Transverse colon (tissue), 3 donors: ENCODE data around the gene PAN3.

Experiments used
- CTCF ChIP-seq, 5 experiments: fragments of 200-600 bp in 3 of 5; fragments of 450-650 bp in 2 of 5; sonication (generic) in 3 of 5; IDR thresholded peaks; 1 replicate in 2 of 5; 2 replicates in 3 of 5; pipeline ENCODE4 v1.5.1; 2016 to 2017; ENCODE audit warnings: antibody characterized with exemption in 5 of 5, inconsistent platforms in 3 of 5, mild to moderate bottlenecking in 2 of 5, moderate library complexity in 1 of 5
- EP300 ChIP-seq: sonication (generic); formaldehyde crosslinking; IDR thresholded peaks from one replicate; pipeline ENCODE4 v1.6.1; 2017; ENCODE audit warnings: antibody characterized with exemption, low read depth

- no peak for TF ChIP-seq CTCF (IDR thresholded peaks at IDR 0.05)
- no peak for TF ChIP-seq EP300
Observed at GRCh38 chr13:28316836-28317235, 178.5 kb downstream of the PAN3 start.
